H1 (cell line): ENCODE data around the gene STAU1.

Experiments
- BRCA1 ChIP-seq: IDR thresholded peaks from 2 replicates; pipeline ENCODE4 v1.6.1; 2012; ENCODE audit warnings: low read depth, low read length, improper control_type of control experiment
- CEBPB ChIP-seq: IDR thresholded peaks from 2 replicates; pipeline ENCODE4 v1.6.1; 2012; ENCODE audit warnings: low read depth, low read length
- CTBP2 ChIP-seq: IDR thresholded peaks from 2 replicates; pipeline ENCODE4 v1.7.0; 2011; ENCODE audit warnings: borderline replicate concordance, mild to moderate bottlenecking, moderate library complexity, mixed read lengths, low read length; ENCODE audit not compliant: insufficient read depth, insufficient read length
- EP300 ChIP-seq, 2 experiments: IDR thresholded peaks; 1 replicate in 1 of 2; 2 replicates in 1 of 2; pipeline ENCODE4 v1.6.1; 2011 to 2012; ENCODE audit warnings: low read depth in 2 of 2, low read length in 2 of 2, mild to moderate bottlenecking in 2 of 2, borderline replicate concordance in 1 of 2, inconsistent platforms in 1 of 2, moderate library complexity in 1 of 2
- GTF2F1 ChIP-seq: IDR thresholded peaks from 2 replicates; pipeline ENCODE4 v1.6.1; 2012; ENCODE audit warnings: low read depth, low read length, improper control_type of control experiment, borderline replicate concordance
- JUND ChIP-seq: IDR thresholded peaks from 2 replicates; pipeline ENCODE4 v1.6.1; 2011; ENCODE audit warnings: mild to moderate bottlenecking, improper control_type of control experiment, low read length
- POLR2A ChIP-seq, 2 experiments: IDR thresholded peaks; 1 replicate in 1 of 2; 2 replicates in 1 of 2; pipeline ENCODE4 v1.6.1; 2011; ENCODE audit warnings: low read depth in 2 of 2, low read length in 2 of 2, mild to moderate bottlenecking in 2 of 2; ENCODE audit errors: control extremely low read depth in 1 of 2
- SIRT6 ChIP-seq: IDR thresholded peaks from one replicate; pipeline ENCODE4 v1.7.1; 2012; ENCODE audit warnings: low read length, inconsistent platforms
- SP1 ChIP-seq: IDR thresholded peaks from 2 replicates; pipeline ENCODE4 v1.6.1; 2011; ENCODE audit warnings: low read depth, low read length
- TF ChIP-seq, protein P1 (sequence below), 3 experiments: IDR thresholded peaks; 1 replicate in 2 of 3; 2 replicates in 1 of 3; pipeline versions ENCODE4 v1.5.1 to v1.6.1; 2011; ENCODE audit warnings: low read length in 3 of 3, mild to moderate bottlenecking in 3 of 3, inconsistent platforms in 2 of 3, low read depth in 1 of 3, moderate library complexity in 1 of 3; ENCODE audit not compliant: insufficient read depth in 1 of 3; ENCODE audit errors: control extremely low read depth in 1 of 3

DNA sequence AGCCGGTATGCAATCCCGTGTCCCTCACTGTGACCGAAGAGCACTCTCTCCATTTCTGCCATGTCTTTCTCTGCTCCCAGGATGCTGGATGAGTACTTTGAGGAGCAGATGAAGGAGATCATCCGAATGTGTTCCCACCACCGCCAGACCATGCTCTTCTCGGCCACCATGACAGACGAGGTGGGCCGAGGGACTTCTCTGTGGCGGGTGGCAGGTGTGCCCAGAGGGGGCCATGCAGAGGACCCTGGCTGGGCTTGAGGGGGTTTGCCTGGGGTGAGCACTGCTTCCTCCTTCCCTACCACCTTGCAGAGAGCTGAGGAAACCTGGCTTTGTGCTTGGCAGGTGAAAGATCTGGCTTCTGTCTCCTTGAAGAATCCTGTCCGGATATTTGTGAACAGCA is 45.1 kb upstream of the STAU1 start:
- TF ChIP-seq SIRT6: no peak
- TF ChIP-seq JUND: no peak
- no peak for TF ChIP-seq POLR2A (IDR thresholded peaks at IDR 0.05; ENCODE audit: control extremely low read depth in 1 of 2, low read depth in 2 of 2, low read length in 2 of 2)
- TF ChIP-seq SP1: no peak
- TF ChIP-seq, protein P1, sequence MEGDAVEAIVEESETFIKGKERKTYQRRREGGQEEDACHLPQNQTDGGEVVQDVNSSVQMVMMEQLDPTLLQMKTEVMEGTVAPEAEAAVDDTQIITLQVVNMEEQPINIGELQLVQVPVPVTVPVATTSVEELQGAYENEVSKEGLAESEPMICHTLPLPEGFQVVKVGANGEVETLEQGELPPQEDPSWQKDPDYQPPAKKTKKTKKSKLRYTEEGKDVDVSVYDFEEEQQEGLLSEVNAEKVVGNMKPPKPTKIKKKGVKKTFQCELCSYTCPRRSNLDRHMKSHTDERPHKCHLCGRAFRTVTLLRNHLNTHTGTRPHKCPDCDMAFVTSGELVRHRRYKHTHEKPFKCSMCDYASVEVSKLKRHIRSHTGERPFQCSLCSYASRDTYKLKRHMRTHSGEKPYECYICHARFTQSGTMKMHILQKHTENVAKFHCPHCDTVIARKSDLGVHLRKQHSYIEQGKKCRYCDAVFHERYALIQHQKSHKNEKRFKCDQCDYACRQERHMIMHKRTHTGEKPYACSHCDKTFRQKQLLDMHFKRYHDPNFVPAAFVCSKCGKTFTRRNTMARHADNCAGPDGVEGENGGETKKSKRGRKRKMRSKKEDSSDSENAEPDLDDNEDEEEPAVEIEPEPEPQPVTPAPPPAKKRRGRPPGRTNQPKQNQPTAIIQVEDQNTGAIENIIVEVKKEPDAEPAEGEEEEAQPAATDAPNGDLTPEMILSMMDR (IDR thresholded peaks at IDR 0.05; ENCODE audit: control extremely low read depth in 1 of 3, insufficient read depth in 1 of 3, low read depth in 1 of 3, low read length in 3 of 3): no peak
- TF ChIP-seq CEBPB: no peak
- TF ChIP-seq EP300 (IDR thresholded peaks at IDR 0.05; ENCODE audit: borderline replicate concordance in 1 of 2, low read depth in 2 of 2, low read length in 2 of 2): no peak
- no peak for TF ChIP-seq GTF2F1
- TF ChIP-seq BRCA1: no peak
- no peak for TF ChIP-seq CTBP2
